Measurements from ENCODE around the gene EIF3B. TPM values are rescaled to one million over a fixed set of nuclear protein-coding genes. Genes with fewer than 3 reads are reported as not detected.
"Not testable (repeated sequence)": the region's sequence is repeated elsewhere in the genome, so short reads cannot be mapped to it uniquely, and the experiment has no call there.

Gene EIF3B
- total RNA-seq, 1 donor from 2014 or later: 136 TPM

DNA sequence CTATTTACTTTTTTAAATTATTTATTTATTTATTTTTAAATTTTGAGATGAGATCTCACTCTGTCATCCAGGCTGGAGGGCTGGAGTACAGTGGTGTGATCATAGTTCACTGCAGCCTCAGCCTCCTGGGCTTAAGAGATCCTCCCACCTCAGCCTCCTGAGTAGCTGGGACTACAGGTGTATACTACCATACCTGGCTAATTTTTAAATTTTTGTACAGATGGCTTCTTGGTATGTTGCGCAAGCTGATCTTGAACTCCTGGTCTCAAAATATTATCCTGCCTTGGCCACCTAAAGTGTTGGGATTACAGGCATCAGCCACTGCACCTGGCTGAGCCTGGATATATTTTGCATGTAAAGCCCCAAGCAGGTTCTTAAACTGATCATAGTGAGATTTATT, 56.4 kb downstream of the EIF3B start:
- TF ChIP-seq, protein P1, sequence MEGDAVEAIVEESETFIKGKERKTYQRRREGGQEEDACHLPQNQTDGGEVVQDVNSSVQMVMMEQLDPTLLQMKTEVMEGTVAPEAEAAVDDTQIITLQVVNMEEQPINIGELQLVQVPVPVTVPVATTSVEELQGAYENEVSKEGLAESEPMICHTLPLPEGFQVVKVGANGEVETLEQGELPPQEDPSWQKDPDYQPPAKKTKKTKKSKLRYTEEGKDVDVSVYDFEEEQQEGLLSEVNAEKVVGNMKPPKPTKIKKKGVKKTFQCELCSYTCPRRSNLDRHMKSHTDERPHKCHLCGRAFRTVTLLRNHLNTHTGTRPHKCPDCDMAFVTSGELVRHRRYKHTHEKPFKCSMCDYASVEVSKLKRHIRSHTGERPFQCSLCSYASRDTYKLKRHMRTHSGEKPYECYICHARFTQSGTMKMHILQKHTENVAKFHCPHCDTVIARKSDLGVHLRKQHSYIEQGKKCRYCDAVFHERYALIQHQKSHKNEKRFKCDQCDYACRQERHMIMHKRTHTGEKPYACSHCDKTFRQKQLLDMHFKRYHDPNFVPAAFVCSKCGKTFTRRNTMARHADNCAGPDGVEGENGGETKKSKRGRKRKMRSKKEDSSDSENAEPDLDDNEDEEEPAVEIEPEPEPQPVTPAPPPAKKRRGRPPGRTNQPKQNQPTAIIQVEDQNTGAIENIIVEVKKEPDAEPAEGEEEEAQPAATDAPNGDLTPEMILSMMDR (IDR thresholded peaks at IDR 0.05; ENCODE audit: partially characterized antibody, unreplicated experiment): no peak
- no peak for DNase-seq
- Mint-ChIP-seq H3K4me3 (ENCODE audit: unreplicated experiment) (no peak overlapping the region), H3K27ac (ENCODE audit: unreplicated experiment) (no peak overlapping the region), H3K4me1 (ENCODE audit: low read depth, unreplicated experiment) (peaks cover 22% of the 10 kb centered on the region), H3K9me3 (ENCODE audit: unreplicated experiment) (peaks cover 4% of the 10 kb centered on the region), H3K27me3 (ENCODE audit: unreplicated experiment) (peaks cover 8% of the 10 kb centered on the region), H3K36me3 (ENCODE audit: unreplicated experiment) (no peaks in the 10 kb centered on the region)

DNA sequence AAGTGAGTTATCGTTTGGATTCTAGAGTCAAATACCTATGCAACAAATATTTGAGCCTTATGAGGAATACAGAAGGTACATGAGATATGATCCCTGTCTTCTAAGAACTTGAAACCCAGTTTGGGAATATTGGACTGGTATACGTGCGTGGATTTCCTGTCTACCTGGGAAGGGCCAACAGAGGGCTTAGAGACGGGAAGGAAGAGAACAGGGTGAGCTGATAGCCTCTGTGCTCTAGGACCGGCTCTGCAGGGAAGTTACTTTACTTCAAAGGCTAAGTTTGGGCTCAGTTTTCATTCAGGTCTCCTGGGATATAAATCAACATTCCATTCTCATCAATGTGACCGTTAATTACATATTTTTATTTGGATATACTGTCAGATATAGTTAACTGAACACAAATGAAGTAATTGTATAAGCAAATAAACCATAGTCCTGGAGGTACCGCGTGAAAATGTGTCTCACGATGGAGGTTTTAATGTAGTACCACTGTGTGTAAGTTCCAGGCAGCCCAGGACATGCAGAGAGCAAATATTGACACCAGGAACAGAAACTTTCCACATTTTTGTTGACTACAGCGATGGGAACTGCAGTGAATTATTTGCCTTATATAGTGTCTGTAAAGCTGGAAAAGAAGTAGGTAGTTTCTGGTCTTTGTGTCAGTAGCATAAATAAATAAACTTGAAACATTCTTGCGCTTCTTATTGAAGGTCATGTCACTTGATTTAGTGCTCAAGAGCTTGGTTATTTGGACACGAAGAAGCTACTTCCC, 57.4 kb downstream of the EIF3B start:
- Mint-ChIP-seq H3K4me1 (ENCODE audit: low read depth, unreplicated experiment) (peaks cover 15% of the 10 kb centered on the region), H3K4me3 (ENCODE audit: unreplicated experiment) (no peak overlapping the region), H3K36me3 (ENCODE audit: unreplicated experiment) (no peaks in the 10 kb centered on the region), H3K27me3 (ENCODE audit: unreplicated experiment) (peaks cover 4% of the 10 kb centered on the region), H3K27ac (ENCODE audit: unreplicated experiment) (no peak overlapping the region), H3K9me3 (ENCODE audit: unreplicated experiment) (peaks cover 4% of the 10 kb centered on the region)
- no peak for DNase-seq
- TF ChIP-seq, protein P1 (IDR thresholded peaks at IDR 0.05; ENCODE audit: partially characterized antibody, unreplicated experiment): no peak

DNA sequence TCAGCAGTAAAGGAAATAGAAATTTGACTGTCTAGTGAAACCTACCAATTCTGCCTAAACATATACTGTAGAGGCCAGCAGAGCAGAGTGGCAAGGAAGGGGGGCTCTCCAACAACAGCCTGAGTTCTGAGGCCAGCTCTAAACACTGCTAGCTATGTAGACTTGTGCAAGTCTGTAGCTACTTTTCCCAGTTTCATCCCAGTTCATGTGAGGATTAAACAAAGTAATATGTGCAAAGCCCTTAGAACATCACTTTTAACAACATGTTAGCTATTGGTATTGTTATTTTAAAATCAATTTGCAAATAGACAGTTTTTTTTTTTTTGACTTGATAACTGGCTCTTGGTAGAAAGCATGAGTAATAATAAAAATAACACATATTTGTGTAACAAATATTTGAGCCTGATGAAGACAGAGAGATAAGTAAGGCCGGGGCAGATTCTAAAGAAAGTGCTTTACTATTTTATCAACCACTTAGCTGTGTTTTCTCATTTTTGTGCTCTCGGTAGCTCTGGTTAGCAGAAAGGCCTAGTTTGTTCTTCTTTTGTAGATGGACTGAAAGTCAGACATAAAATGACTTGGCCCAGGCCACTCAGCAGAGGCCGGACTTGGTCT, 58.1 kb downstream of the EIF3B start:
- TF ChIP-seq, protein P1 (IDR thresholded peaks at IDR 0.05; ENCODE audit: partially characterized antibody, unreplicated experiment): no peak
- H3K27me3 Mint-ChIP-seq (ENCODE audit: unreplicated experiment): peaks cover 4% of the 10 kb centered on the region
- peaks cover 4% of the 10 kb centered on the region for H3K9me3 Mint-ChIP-seq (ENCODE audit: unreplicated experiment)
- H3K27ac Mint-ChIP-seq (ENCODE audit: unreplicated experiment): no peak overlapping the region
- H3K4me1 Mint-ChIP-seq (ENCODE audit: low read depth, unreplicated experiment): peaks cover 14% of the 10 kb centered on the region
- H3K4me3 Mint-ChIP-seq (ENCODE audit: unreplicated experiment): no peak overlapping the region
- DNase-seq: no peak
- H3K36me3 Mint-ChIP-seq (ENCODE audit: unreplicated experiment): no peaks in the 10 kb centered on the region

DNA sequence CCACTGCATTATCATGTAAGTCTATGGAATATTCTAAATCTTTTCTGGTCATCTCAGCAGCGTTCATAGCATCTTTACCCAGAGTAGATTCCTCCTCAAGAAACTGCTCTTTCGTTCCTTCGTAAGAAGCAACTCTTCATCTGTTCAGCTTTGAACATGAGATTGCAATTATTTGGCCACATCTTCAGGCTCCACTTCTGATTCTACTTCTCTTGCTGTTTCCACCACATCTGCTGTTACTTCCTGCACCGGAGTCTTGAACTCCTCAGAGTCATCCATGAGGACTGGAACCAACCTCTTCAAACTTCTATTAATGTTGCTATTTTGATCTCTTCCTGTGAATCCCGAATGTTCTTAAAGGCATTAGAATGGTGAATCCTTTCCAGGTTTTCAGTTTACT, 61.4 kb downstream of the EIF3B start:
- Mint-ChIP-seq H3K27ac (ENCODE audit: unreplicated experiment) (no peak overlapping the region), H3K4me3 (ENCODE audit: unreplicated experiment) (no peak overlapping the region), H3K36me3 (ENCODE audit: unreplicated experiment) (no peaks in the 10 kb centered on the region), H3K4me1 (ENCODE audit: low read depth, unreplicated experiment) (no peaks in the 10 kb centered on the region), H3K27me3 (ENCODE audit: unreplicated experiment) (no peaks in the 10 kb centered on the region), H3K9me3 (ENCODE audit: unreplicated experiment) (peaks cover 2% of the 10 kb centered on the region)
- TF ChIP-seq, protein P1 (IDR thresholded peaks at IDR 0.05; ENCODE audit: partially characterized antibody, unreplicated experiment): no peak
- DNase-seq: no peak

DNA sequence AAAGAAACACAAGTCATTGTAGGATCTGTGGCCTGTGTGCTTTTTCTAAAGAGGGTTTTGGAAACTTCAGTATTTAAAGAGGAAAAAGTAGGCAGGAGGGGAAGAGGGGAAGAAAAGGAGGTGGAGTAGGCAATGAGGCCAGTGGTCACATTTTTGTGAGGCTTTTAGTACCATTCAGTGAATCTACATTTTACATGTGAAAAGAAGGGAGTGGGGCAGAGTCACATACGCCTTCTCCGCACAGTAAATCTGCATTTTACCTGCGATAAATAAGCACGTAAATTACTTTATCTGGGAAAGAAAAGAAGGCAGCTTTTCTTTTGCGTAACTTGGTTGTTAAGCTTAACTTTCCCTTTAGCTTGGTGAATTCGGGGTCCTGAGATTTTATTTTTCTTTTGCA, 62.0 kb downstream of the EIF3B start:
- Mint-ChIP-seq H3K27me3 (ENCODE audit: unreplicated experiment) (no peaks in the 10 kb centered on the region), H3K27ac (ENCODE audit: unreplicated experiment) (no peak overlapping the region), H3K4me3 (ENCODE audit: unreplicated experiment) (no peak overlapping the region), H3K9me3 (ENCODE audit: unreplicated experiment) (peaks cover 2% of the 10 kb centered on the region), H3K4me1 (ENCODE audit: low read depth, unreplicated experiment) (no peaks in the 10 kb centered on the region), H3K36me3 (ENCODE audit: unreplicated experiment) (no peaks in the 10 kb centered on the region)
- DNase-seq: no peak
- TF ChIP-seq, protein P1 (IDR thresholded peaks at IDR 0.05; ENCODE audit: partially characterized antibody, unreplicated experiment): no peak

DNA sequence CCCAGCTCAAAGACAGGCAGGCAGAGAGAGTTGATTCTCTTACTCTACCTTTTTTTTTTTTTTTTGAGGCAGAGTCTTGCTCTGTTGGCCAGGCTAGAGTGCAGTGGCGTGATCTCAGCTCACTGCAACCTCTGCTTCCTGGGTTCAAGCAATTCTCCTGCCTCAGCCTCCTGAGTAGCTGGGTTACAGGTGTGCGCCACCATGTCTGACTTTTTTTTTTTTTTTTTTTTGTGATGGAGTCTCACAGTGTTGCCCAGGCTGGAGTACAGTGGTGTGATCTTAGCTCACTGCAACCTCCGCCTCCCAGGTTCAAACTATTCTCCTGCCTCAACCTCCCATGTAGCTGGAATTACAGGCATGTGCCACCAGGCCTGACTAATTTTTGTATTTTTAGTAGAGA, 62.6 kb downstream of the EIF3B start:
- H3K36me3 Mint-ChIP-seq (ENCODE audit: unreplicated experiment); H3K4me1 Mint-ChIP-seq (ENCODE audit: low read depth, unreplicated experiment); H3K9me3 Mint-ChIP-seq (ENCODE audit: unreplicated experiment); H3K4me3 Mint-ChIP-seq (ENCODE audit: unreplicated experiment); H3K27me3 Mint-ChIP-seq (ENCODE audit: unreplicated experiment); DNase-seq; H3K27ac Mint-ChIP-seq (ENCODE audit: unreplicated experiment): not testable (repeated sequence)

Measured in glutamatergic neuron (in vitro differentiated cells).